Measurements from ENCODE around the gene KRT6B.

KRT6B gene

DNA sequence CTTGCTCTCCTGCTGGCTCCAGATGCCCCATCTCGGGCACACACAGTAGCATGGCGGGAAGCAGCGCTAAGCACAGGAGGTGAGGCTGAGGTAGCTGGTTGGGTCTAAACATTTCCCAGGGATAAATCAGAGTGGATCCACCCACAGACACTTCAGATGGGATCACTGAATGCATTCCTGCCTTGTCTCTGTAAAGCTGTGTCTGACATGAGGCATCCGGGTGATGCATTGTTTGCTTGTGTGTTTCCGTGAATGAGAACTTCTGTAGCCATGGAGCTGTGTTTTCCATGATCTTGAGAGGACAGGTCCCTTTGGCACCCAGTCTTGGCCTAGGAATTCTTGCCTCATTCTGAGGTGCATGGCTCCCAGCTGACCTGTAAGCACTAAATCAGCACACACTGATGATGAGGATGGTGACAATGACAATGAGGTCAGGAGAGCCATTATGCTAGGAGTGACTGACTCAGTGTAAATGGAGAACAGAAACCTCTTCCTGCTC, 11.1 kb downstream of the KRT6B start:
- no peak for FAIRE-seq
- DNase-seq (ENCODE audit: insufficient read length, low spot score): no peak
- TF ChIP-seq, protein P1, sequence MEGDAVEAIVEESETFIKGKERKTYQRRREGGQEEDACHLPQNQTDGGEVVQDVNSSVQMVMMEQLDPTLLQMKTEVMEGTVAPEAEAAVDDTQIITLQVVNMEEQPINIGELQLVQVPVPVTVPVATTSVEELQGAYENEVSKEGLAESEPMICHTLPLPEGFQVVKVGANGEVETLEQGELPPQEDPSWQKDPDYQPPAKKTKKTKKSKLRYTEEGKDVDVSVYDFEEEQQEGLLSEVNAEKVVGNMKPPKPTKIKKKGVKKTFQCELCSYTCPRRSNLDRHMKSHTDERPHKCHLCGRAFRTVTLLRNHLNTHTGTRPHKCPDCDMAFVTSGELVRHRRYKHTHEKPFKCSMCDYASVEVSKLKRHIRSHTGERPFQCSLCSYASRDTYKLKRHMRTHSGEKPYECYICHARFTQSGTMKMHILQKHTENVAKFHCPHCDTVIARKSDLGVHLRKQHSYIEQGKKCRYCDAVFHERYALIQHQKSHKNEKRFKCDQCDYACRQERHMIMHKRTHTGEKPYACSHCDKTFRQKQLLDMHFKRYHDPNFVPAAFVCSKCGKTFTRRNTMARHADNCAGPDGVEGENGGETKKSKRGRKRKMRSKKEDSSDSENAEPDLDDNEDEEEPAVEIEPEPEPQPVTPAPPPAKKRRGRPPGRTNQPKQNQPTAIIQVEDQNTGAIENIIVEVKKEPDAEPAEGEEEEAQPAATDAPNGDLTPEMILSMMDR (IDR thresholded peaks at IDR 0.05; ENCODE audit: insufficient read depth, missing control alignments): no peak

DNA sequence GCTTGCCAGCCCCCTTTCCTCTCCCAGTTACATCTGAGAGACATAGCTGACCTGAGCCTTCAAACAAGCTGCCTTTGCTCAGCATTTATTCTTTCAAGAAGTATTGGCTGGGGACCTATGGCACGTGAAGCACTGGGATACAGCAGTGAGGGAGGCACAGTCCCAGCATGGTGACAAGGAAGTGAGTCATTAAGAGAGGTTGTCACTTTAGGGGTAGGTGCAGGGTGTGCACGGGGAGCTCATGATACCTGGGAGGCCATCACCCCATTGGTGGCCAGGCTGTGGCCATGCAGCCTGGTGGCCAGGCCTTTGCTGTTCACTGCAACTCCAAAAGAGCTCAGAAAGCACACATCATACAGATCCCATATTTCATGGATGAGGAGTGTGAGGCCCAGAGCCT, 12.1 kb downstream of the KRT6B start:
- no peak for FAIRE-seq
- TF ChIP-seq, protein P1 (IDR thresholded peaks at IDR 0.05; ENCODE audit: insufficient read depth, missing control alignments): no peak
- no peak for DNase-seq (ENCODE audit: insufficient read length, low spot score)

DNA sequence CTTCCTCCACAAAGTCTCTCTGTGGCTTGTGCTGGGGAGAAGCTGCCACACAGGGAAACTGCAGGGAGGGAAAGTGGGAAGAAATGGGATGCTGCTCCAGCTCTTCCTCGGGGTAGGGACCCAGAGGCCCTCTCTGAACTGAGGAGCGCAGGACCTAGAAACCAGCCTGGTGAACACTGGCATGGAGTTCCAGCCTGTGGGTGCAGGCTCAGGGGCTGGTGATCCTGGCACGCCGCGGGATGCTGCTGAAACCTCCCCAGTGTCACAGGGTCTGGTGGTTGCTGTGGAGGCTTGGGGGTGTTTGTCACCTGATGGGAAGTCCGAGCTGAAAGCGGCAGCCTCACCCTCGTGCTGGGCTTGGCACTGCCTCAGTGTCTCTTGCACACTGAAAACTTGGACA, 12.5 kb downstream of the KRT6B start:
- no peak for DNase-seq (ENCODE audit: insufficient read length, low spot score)
- TF ChIP-seq, protein P1 (IDR thresholded peaks at IDR 0.05; ENCODE audit: insufficient read depth, missing control alignments): no peak
- no peak for FAIRE-seq

DNA sequence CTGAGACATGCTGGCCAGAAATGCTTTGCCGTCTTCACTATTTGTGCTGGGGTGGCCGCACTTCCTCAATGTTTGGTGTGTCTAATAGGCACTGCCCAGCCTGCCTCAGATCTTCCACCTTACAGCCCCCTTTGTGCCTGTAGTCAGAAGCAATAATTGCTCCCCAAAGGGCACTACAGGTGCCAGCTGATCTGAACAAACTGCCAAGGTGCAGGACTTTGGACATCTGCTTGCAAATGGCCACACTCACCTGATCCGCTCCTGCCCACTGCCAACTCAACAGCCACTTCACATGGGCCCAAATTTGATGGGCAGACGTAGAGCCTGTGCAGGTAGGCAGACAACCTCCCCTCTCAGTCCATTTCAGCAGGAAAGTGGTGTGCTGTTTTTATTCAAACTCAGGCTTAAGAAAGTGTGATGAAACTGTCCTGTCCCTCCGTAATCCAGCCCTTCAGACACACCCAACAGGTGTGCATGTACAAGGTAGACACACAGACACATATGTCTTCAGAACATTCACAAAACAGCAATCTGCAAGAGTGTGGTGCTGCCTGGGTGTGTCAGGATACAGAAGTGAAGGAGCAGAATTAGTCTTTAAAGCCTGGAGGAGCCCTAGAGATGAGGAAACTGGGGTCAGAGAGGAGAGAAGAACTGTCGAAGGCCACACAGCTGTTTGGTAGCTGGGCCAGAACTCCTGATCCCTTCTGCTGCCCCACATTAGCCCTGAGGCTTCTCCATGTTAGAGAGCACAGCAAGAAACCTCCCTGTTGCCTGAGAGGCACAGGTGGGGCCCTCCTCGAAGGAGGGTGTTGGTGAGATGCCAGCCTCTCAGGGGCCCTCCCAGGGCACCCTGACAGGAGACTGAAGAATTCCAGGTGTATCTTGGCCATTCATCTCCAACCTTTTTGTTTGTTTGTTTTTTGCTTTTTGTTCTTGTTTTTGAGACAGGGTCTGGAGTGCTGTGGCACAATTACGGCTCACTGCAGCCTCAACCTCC, 13.3 kb downstream of the KRT6B start:
- DNase-seq (ENCODE audit: insufficient read length, low spot score): no peak
- TF ChIP-seq, protein P1 (IDR thresholded peaks at IDR 0.05; ENCODE audit: insufficient read depth, missing control alignments): no peak
- FAIRE-seq: no peak

DNA sequence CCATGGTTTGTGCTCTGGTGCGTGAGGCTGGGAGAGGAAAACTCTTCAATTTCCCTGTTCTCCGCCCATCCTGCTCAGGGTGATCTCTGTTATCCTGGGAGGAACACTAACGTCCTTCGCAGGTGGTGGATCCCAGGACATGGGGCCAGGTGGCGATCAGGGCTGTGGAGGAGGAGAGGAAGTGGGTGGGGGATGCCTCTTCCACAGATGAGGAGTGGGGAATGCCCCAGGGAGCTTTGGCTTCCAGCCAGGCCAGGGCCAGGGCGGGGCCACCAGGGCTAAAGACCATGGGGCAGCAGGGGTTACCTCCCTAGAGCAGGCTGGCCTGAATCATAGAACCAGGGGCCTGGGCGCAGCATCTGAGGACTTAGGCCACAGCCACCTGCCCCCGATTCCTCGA, 14.4 kb downstream of the KRT6B start:
- FAIRE-seq: no peak
- DNase-seq (ENCODE audit: insufficient read length, low spot score): no peak
- TF ChIP-seq, protein P1 (IDR thresholded peaks at IDR 0.05; ENCODE audit: insufficient read depth, missing control alignments): no peak

DNA sequence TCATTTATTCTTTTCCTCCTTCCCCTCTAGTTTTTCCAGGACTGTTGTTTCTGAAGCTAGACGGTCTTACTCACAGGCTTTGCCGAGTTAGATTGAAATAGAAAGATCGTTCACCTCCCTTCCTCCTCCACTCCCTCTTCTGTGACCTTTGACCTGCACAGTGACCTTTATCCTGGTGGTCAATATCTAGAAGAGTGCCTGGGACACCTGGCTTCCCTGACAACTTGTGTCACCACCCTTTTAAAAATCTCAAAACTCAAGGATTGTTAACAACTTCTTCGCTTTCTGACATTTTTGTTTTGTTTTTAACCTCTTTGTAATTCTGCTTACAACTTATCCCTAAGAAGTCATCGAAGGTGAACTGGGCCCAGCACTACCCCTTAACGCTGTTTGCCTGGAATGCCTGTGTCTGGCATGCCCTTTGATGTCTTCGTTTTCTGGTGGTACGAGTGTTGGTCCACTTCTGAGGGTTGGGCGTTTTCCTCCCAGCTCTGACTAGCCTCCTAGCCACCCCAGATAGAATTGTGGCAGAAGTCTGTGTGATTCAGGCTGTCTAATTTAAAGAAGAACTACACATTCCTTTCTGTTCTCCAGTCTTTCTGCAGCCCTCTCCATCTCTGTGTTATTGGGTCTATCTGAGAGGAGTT, 15.0 kb downstream of the KRT6B start:
- FAIRE-seq: no peak
- DNase-seq (ENCODE audit: insufficient read length, low spot score): no peak
- TF ChIP-seq, protein P1 (IDR thresholded peaks at IDR 0.05; ENCODE audit: insufficient read depth, missing control alignments): no peak

Measured in D721Med (cell line).